GM19468 (cell line): ENCODE measurements around the gene TRABD2A.
"Not testable (repeated sequence)": the region's sequence is repeated elsewhere in the genome, so short reads cannot be mapped to it uniquely, and the experiment has no call there.

Experiments
- ATAC-seq: cut with Tn5 transposase; IDR thresholded peaks from one replicate; pipeline ENCODE4 v1.9.1; 2021; ENCODE audit warnings: mild to moderate bottlenecking, moderate library complexity, moderate number of reproducible peaks; ENCODE audit not compliant: unreplicated experiment; ENCODE audit errors: extremely low read depth

Gene TRABD2A, protein sequence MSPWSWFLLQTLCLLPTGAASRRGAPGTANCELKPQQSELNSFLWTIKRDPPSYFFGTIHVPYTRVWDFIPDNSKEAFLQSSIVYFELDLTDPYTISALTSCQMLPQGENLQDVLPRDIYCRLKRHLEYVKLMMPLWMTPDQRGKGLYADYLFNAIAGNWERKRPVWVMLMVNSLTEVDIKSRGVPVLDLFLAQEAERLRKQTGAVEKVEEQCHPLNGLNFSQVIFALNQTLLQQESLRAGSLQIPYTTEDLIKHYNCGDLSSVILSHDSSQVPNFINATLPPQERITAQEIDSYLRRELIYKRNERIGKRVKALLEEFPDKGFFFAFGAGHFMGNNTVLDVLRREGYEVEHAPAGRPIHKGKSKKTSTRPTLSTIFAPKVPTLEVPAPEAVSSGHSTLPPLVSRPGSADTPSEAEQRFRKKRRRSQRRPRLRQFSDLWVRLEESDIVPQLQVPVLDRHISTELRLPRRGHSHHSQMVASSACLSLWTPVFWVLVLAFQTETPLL

DNA sequence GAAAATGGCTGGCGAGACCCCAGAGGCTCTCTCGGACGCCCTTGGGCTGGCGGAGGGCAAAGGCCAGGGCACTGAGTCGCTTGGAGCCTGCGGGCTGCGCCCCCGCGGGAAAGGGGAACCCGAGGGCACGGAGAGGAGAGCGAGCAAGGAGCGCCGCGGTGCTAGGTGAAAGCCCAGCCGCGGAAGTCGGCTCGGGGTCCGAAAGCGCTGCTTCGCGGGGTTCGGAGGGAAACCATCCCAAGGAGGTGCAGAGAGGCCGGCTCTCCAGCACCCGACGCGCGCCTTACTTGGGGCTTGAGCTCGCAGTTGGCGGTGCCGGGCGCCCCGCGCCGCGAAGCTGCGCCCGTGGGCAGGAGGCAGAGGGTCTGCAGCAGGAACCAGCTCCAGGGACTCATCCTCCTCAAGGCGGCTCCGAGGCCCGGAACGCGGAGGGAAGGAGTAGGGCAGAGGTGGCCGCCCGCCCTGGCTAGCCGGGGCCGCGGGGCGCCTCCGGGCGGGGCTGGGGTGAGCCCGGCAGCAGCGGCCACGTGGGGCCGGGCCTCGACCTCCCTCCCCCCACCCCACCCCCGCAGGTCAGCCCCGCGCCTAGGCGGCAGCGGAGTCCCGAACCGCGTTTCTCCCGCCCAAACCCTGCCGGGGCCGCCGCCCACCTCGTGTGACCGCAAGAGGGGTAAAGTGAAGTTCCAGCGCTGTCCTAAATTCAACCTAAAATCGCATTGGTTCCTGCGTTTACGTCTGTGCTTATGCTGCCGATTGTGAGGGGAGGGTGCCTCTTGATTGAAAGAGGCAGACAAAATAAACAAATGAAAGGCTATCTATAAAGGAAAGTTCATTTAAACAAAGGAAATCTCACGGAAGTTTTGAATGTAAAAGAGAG, at the start of gene TRABD2A:
Gene TRABD2A, minus strand, starts transcription at position 440 of the 877 bp plus-strand sequence. Its CDS starts 45 bp downstream, at position 395.
- no peak for ATAC-seq

DNA sequence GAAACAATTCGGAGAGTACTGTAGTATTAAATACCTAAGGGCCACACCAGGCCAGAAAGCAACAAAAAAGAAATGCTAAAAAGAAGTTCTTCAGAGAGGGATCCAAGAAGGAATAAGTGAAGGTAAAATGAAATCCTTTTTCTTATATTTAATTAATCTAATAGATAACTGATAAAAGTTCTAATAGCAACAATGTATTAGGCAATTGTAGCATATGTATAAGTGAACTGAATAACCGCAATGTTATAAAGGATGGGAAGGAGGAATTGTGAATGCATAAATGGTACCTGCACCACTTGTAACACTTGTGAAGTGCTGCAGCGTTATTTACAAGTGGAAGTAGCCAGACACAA, 46.4 kb upstream of the TRABD2A start:
- no peak for ATAC-seq

DNA sequence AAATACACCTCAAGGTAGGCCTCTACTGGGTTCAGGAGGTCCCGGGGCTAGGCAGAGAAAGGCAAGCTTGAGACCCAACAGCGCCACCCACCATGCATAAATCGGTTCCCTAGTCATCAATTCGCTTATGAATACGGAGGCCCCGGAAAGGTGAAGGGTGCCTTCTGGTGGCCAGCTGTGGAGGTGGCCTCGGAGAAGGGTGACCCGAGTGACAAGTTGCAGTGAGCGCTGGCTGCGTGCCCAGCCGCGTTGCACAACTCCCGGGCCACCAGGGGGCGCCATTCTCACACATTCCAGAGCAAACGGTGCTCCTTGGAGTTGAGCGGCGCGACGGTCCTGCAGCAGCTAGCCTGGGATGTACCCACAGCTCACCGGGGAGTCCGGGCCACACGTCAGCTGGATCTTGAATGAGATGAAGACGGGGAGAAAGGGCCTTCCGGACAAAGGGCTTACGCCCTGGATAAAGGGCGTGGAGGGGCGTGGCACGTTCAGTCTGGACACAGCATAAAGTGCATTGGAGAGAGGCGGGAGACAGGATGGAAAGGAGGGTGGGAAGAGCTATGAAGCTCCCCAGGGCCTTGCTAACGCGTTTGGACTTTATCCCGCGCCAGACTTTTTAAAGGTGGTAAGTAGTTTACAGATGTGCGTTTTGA, 45.0 kb upstream of the TRABD2A start:
- peak; percentile 66 for ATAC-seq

DNA sequence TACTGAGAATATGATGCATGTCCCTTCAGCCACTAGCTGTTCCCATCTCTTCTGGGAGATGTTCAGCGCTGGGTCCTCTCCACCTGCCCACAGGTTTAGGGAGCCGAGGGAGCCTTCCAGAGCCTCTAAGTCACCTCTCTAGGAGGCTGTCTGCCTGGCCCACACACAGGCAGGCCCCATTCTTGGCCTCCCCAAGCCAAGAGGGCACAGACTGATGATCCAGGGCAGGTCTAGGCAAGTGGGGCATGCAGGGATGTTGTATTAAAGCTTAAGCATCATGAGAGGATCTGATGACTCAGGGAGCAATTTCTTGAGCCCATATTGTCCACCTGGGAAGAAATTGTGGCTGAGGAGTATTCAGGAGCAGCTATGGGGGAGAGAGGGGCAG, 44.4 kb upstream of the TRABD2A start:
- ATAC-seq = no peak

DNA sequence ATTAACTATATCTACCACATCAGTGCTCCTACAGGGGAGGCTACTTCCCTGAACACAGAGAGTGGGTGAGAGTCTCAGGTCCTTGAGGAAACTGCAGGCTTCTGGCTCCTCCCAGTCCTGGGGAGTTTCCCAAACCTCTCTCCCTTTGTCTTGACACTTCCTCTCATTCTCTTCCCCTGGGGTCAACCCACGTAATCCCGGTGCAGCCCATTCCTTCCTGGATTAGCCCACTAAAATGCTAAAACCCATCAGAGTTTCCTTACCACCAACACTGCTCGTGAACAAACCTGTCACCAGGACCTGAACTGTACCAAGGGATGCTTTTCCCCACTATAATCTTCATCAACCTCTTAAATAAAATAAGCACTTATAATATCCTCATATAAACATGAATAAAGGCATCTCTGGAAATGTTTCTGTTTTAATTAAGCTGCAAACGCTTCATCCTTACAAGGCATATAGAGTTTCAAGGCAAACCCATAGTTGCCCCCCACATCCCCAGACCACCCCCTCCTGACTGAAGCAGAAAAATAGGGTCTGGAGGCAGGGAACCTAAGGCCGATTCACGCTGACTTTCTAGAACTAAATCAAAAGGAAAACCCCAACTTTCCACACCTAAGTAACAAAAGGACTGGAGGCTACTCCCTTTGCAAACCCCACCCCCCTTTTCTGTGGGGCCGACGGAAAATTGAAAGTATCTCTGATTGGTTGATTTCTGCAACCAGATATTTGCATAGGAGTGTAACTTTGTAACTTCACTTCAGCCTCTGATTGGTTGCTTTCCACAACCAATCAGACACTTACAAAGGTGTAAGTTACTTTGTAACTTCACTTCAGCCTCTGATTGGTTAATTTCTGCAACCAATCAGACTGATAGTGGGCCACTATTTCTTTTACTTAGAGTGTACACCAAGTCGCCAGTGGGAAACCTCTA, 43.6 kb upstream of the TRABD2A start:
- no peak for ATAC-seq

DNA sequence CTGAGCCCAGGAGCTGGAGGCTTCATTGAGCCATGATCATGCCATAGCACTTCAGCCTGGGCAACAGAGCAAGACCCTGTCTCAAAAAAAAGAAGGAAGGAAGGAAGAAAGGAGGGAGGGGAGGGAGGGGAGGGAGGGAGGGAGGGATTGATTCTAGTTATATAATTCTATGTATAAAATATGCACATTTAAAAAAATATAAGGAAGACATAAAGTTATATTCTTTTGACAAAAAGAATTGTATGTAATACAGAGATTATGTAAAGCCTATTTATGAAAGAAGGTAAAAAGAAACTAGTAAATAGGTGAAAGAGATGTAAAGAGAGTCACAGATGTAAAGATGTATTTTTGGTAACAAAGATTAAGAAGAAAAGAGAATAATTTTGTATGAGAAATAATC, 42.1 kb upstream of the TRABD2A start:
- ATAC-seq = no peak

DNA sequence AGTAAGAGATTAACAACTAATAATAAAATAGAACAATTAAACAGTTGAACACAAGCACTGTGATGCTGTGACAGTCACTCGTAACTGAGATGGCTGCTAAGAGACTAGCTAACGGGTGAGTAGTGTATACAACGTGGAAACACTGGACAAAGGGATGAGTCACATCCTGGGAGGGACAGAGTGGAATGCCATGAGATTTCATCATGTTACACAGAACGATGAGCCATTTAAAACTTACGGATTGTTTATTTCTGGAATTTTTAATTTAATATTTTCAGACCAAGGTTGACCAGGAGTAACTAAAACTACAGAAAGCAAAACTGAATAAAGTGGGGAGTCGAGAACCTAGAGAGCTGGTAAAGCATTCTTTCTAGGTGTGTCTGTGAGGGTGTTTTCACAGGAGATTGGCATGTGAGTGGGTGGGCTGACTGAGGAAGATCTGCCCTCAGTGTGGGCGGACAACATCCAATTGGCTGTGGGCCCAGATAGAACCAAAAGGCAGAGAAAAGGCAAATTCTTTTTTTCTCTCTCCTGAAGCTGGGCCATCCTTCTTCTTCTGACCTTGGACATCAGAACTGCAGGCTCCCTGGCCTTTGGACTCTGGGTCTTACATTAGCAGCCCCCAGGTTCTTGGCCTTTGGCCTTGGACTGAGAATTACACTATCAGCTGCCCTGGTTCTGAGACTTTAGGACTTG, 39.1 kb upstream of the TRABD2A start:
- peak; percentile 16 for ATAC-seq

DNA sequence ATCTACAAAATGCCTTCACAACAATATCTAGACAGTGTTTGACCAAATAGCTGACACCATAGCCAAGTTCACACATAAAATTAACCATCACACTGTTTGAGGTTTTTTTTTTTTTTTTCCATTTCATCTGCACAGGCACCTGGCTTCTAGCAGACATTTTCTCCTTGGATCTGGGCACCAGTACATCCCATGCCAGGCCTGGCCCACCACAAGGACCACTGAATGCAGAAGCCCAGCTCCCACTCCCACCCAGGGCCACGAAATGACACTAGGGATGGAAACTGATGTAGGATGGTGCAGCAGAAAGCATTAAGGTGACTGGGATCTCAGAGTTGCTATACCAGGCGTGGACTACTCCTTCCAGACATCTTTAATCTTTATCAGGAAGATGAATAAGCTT, 37.5 kb upstream of the TRABD2A start:
- no peak for ATAC-seq

DNA sequence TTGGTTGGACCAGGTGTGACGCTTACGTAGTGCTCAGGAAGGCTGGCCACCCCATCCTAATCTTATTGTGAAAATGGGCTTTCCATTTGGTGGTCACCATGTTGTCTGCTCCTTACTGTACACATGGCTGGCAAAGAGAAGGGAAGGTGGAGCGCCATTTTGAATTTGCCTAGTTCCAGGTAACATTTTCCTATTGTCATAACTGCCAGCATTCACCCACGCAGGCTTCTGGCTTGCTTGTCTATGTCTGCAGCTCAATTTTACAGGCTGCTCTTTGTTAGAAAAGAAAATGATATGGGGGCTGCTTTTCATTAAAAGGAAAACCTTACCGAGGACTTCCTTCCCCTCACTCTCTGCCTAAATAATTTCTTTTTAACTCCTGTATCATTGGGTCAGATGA, 36.9 kb upstream of the TRABD2A start:
- not testable (repeated sequence) for ATAC-seq

DNA sequence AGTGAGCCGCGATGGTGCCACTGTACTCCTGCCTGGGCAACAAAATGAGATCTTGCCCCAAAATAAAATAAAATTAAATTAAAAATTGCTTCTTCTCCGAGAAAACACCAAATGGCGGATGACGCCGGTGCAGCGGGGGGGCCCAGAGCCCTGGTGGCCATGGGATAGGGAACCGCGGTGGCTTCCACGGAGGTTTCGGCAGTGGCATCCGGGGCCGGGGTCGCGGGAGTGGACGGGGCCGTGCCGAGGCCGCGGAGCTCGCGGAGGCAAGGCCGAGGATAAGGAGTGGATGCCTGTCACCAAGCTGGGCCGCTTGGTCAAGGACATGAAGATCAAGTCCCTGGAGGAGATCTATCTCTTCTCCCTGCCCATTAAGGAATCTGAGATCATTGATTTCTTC, 34.8 kb upstream of the TRABD2A start:
- ATAC-seq = not testable (repeated sequence)

DNA sequence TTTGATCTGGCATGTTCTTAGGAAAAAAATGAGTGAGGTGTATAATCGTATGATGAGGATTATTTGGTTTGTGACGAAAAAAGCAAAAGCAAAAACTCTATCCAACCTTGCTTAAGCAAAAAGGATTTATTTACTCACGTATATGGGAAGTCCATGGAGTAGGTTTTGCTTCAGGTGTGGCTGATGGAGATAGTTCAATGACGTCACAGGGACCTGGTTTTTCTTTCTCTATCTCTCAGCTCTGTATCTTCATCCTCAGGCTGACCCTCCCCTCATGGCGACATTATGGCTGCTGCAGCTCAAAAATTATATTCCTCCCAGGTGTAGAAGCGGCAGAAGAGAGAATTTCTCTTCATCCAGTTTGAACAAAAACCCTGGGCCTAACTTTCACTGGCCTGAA, 33.5 kb upstream of the TRABD2A start:
- ATAC-seq = no peak

DNA sequence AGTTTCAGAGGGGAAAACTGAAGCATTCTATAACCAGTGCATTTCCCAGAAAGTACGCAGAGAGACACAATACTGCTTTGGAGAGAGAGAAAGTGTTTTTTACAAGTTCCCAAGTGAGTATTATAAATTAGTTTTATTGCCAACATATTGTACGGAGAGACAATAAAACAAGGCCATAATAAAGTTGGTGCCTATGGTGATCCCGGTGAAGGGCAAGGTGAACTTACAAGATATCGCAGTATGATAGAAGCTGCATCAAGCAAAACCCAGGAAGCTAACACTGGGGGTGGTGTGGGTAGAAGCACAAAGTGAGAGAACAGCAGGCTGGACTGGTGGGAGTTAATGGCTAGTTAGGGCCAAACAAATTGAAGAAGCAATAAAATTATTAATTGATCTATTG, 32.1 kb upstream of the TRABD2A start:
- no peak for ATAC-seq

DNA sequence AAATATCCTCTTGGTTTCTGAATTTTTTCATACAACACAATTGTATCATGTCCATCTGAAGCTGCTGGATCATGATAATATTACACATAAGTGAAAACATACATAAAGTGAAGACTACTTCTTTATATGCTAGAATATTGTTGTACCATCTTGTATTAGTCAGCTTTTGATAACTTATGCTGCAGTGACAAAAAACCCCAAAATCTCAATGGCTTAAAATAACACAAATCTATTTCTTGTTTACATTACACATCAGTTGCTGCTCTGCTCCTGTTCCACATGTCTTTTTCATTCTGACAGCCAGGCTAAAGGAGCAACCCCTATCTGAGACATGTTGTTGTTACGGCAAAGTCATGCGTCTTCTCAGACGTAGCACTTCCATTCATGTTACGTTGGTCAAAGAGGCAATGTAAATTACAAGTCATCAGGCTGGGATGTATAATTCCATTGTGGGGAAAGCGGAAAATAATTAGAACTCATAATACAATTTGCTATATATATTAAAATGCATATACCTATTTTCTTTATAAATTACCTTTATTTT, 30.3 kb upstream of the TRABD2A start:
- ATAC-seq = no peak

DNA sequence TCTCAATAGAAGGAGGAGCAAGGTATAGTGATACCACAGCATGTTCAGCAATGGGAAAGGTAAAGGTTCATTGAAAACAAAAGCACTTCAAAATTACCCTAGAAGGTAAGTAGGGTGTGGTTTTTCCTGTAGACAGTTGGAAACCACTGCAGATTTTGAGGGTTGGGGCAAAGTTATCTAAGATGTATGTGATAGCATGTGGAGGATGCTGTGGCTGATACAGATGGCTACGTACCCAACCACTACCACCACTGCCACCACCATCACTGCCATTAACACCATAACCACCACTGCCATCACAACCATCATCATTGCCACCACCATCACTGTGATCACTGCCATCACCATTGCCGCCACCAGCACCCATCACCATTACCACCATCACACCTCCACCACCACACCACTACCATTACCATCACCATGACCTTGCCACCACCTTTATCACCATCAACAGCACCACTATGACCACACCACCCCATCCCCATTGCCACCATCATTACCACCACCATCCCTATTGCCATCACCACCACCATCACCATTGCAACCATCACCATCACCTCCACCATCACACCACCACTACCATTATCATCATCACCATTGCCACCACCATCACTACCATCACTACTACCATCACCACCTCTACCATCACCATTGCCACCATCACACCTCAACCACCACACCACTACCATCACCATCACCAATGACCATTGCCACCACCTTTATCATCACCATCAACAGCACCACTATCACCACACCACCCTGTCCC, 28.2 kb upstream of the TRABD2A start:
- no peak for ATAC-seq

DNA sequence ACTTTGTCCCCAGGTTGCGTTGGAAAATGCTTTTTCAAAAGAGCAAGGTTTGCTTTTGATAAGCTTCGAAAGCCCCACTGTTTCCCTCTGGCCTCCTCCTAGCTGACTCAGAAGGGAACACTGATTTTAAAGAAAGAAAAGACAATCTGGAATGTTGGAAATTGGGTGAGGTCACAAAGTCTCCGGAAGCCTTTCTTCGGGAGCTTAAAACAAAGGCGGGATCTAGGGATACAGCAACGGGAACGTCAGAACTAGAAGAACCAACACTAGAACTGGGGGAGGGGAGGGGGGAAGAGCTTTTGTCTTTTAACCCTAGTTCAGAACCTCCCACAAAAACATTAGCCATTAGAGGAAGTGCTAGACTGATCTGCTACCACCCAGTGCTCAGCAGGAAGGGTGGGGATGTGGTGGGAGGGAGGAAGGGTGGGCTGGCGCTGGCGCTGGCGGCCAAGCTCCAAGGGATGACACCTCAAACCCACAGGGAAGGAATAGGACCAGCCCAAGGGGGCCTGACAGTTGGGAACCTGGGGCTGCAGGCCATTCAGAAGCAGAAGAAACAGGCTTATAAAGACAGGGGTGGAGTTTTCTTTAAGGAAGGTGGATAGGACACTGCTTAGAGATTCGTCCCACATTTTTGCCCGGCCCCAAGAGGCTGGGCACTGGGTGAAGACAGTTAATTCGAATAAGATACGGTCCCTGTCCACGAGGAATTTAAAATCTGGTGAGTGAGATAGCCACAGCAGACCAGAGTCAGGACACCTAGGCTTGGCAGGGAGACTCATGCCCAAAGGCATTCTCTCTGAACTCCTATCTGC, 26.2 kb upstream of the TRABD2A start:
- ATAC-seq = no peak

DNA sequence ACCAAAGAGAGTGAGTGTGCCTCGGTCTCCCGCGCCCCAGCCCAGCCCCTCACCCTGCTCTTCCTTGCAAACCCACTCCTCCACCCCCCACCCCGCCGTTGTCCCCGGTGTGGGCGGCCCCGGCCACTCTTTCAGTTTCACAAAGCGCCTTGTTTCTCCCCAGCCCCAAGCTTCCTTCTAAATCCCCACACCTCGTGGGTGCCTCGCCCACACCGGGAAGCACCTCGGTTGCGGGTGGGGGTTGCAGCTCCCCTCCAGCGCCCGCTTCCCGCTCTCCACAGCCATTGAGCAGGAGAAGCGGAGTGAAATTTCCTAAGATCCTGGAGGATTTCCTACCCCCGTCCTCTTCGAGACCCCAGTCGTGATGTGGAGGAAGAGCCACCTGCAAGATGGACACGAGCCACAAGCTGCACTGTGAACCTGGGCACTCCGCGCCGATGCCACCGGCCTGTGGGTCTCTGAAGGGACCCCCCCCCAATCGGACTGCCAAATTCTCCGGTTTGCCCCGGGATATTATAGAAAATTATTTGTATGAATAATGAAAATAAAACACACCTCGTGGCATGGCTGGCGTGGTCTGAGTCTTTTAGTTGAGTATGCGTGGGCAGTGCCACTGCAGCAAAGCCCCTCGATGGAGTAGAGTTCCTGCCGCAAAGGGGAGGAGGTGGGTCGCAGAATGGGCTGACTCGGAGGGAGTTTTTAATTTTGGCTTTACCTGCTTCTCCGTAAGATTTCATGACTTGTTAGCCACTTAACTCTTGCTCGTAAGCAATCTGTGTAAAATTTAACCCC, 25.4 kb upstream of the TRABD2A start:
- ATAC-seq = no peak
